OCI-LY1 (cell line): ENCODE results near the gene FDXR.

ENCODE experiments used
- H2AFZ ChIP-seq: fragments of 200-600 bp; sonication (generic), shearing (Covaris generic); 2 replicates; pipeline ENCODE4 v1.6.0; 2014; ENCODE audit warnings: antibody characterized with exemption, mild to moderate bottlenecking, low read length
- H3F3A ChIP-seq: fragments of 200-600 bp; sonication (generic), shearing (Covaris generic); 2 replicates; pipeline ENCODE4 v1.6.0; 2014; ENCODE audit warnings: mild to moderate bottlenecking, antibody characterized with exemption, low read length, moderate library complexity; ENCODE audit not compliant: insufficient read depth
- H3K27ac ChIP-seq: fragments of 200-600 bp; sonication (generic); 2 replicates; pipeline ENCODE4 v1.5.1; 2014; ENCODE audit warnings: low read length, mixed run types, mild to moderate bottlenecking, low read depth; ENCODE audit not compliant: poor library complexity, severe bottlenecking
- H3K27me3 ChIP-seq: fragments of 200-600 bp; sonication (generic); 2 replicates; pipeline ENCODE4 v1.6.0; 2014; ENCODE audit warnings: antibody characterized with exemption, mild to moderate bottlenecking, low read length, moderate library complexity; ENCODE audit not compliant: insufficient read depth
- H3K36me3 ChIP-seq: fragments of 200-600 bp; sonication (generic); 2 replicates; pipeline ENCODE4 v1.6.1; 2014; ENCODE audit warnings: mild to moderate bottlenecking, antibody characterized with exemption, low read length, moderate library complexity, mixed read lengths; ENCODE audit not compliant: insufficient read depth
- H3K4me1 ChIP-seq: fragments of 200-600 bp; sonication (generic); 2 replicates; pipeline ENCODE4 v1.5.1; 2014; ENCODE audit warnings: mild to moderate bottlenecking, low read length, moderate library complexity; ENCODE audit not compliant: insufficient read depth, severe bottlenecking
- H3K4me2 ChIP-seq: fragments of 200-600 bp; sonication (generic), shearing (Covaris generic); 2 replicates; pipeline ENCODE4 v1.6.1; 2014; ENCODE audit warnings: low read length
- H3K4me3 ChIP-seq: fragments of 200-600 bp; sonication (generic); 2 replicates; pipeline ENCODE4 v1.5.1; 2014; ENCODE audit warnings: low read length, low read depth, mild to moderate bottlenecking, mixed read lengths; ENCODE audit not compliant: poor library complexity, severe bottlenecking
- H3K79me2 ChIP-seq: fragments of 200-600 bp; shearing (Covaris generic); 2 replicates; pipeline ENCODE4 v1.6.1; 2016; ENCODE audit warnings: mixed run types, low read length, mixed read lengths; ENCODE audit not compliant: insufficient read depth
- H3K9ac ChIP-seq: fragments of 200-600 bp; sonication (generic), shearing (Covaris generic); 2 replicates; pipeline ENCODE4 v1.6.1; 2014; ENCODE audit warnings: mild to moderate bottlenecking, low read length, mixed read lengths
- H3K9me2 ChIP-seq: fragments of 200-600 bp; sonication (generic), shearing (Covaris generic); 2 replicates; pipeline ENCODE4 v1.6.1; 2014; ENCODE audit warnings: low read depth, mild to moderate bottlenecking, low read length, mixed read lengths
- H3K9me3 ChIP-seq: fragments of 200-600 bp; shearing (Covaris generic); 2 replicates; pipeline ENCODE4 v1.6.1; 2014; ENCODE audit warnings: low read length, mixed read lengths
- H4K20me1 ChIP-seq: fragments of 200-600 bp; sonication (generic), shearing (Covaris generic); 2 replicates; pipeline ENCODE4 v1.6.0; 2016; ENCODE audit warnings: mild to moderate bottlenecking, low read length; ENCODE audit not compliant: insufficient read depth
- CTCF ChIP-seq: fragments of 200-600 bp; sonication (generic), shearing (Covaris generic); IDR thresholded peaks from 2 replicates; pipeline ENCODE4 v1.5.1; 2017; ENCODE audit warnings: mild to moderate bottlenecking, antibody characterized with exemption, low read length, moderate library complexity, mixed read lengths
- EZH2 ChIP-seq: fragments of 200-600 bp; sonication (generic), shearing (Covaris generic); IDR thresholded peaks from 2 replicates; pipeline ENCODE4 v1.8.0; 2017; ENCODE audit warnings: borderline replicate concordance, mixed run types, mild to moderate bottlenecking, antibody characterized with exemption, low read length, moderate library complexity, mixed read lengths

The FDXR gene

GRCh38 chr17:74857191-74857590 lies 15.6 kb downstream of the FDXR start:
- no peak overlapping the region for H3K4me2 ChIP-seq
- H3K79me2 ChIP-seq: no peaks in the 10 kb centered on the region
- no peak overlapping the region for H3K27ac ChIP-seq
- peaks cover 8% of the 10 kb centered on the region; the same call in 1 of the 2 replicates for H3K27me3 ChIP-seq
- H4K20me1 ChIP-seq: no peaks in the 10 kb centered on the region
- TF ChIP-seq CTCF (no peak), EZH2 (no peak)
- H3K9me3 ChIP-seq: no peaks in the 10 kb centered on the region
- H2AFZ ChIP-seq: no peak overlapping the region
- peaks cover 7% of the 10 kb centered on the region for H3K4me1 ChIP-seq
- no peaks in the 10 kb centered on the region for H3F3A ChIP-seq
- no peaks in the 10 kb centered on the region for H3K36me3 ChIP-seq
- no peak overlapping the region for H3K4me3 ChIP-seq
- H3K9ac ChIP-seq: no peak overlapping the region
- no peaks in the 10 kb centered on the region for H3K9me2 ChIP-seq

GRCh38 chr17:74856112-74856511 lies 16.7 kb downstream of the FDXR start:
- H2AFZ ChIP-seq: no peak overlapping the region
- no peak overlapping the region for H3K4me3 ChIP-seq
- H4K20me1 ChIP-seq: no peaks in the 10 kb centered on the region
- H3K36me3 ChIP-seq: no peaks in the 10 kb centered on the region
- H3K27ac ChIP-seq: no peak overlapping the region
- no peak overlapping the region for H3K4me2 ChIP-seq
- H3K79me2 ChIP-seq: no peaks in the 10 kb centered on the region
- no peaks in the 10 kb centered on the region for H3K9me2 ChIP-seq
- no peaks in the 10 kb centered on the region for H3K9me3 ChIP-seq
- no peak overlapping the region for H3K9ac ChIP-seq
- TF ChIP-seq CTCF: no peak
- no peak for TF ChIP-seq EZH2
- H3F3A ChIP-seq: no peaks in the 10 kb centered on the region
- peaks cover 7% of the 10 kb centered on the region for H3K4me1 ChIP-seq
- H3K27me3 ChIP-seq: 0 out of 2 replicates have a peak, but pooled peaks cover 8% of the 10 kb centered on the region

- no peak overlapping the region for H3K4me2 ChIP-seq
- no peaks in the 10 kb centered on the region for H3F3A ChIP-seq
- no peaks in the 10 kb centered on the region for H3K9me3 ChIP-seq
- no peak overlapping the region for H2AFZ ChIP-seq
- no peaks in the 10 kb centered on the region for H3K79me2 ChIP-seq
- TF ChIP-seq CTCF (no peak), EZH2 (no peak)
- H3K9ac ChIP-seq: no peak overlapping the region
- 0 out of 2 replicates have a peak, but pooled peaks cover 8% of the 10 kb centered on the region for H3K27me3 ChIP-seq
- no peaks in the 10 kb centered on the region for H3K9me2 ChIP-seq
- peaks cover 5% of the 10 kb centered on the region for H3K4me1 ChIP-seq
- H3K36me3 ChIP-seq: no peaks in the 10 kb centered on the region
- H3K27ac ChIP-seq: no peak overlapping the region
- H3K4me3 ChIP-seq: no peak overlapping the region
- no peaks in the 10 kb centered on the region for H4K20me1 ChIP-seq
Observed at GRCh38 chr17:74855323-74855722, 17.5 kb downstream of the FDXR start.
